ENCODE measurements around the gene FIGNL2.

DNA sequence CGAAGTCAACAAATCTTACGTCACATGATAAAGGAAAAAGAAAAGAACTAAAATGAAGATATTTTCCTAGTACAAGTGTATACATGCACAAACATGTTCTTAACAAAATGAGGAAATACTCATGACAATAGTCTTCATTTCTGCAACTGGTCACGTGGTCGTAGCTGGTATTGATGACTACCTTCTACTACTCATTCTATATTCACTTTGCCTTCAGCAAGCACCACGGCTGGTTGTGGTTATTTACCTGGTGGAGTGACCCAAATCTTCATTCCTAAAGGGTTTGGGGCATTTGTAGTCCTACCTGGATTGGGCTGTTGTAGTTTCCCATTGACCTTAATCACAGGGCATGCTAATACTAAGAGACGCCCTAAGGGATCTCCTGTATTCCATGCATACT is 51.2 kb downstream of the FIGNL2 start:
- TF ChIP-seq, protein P1, sequence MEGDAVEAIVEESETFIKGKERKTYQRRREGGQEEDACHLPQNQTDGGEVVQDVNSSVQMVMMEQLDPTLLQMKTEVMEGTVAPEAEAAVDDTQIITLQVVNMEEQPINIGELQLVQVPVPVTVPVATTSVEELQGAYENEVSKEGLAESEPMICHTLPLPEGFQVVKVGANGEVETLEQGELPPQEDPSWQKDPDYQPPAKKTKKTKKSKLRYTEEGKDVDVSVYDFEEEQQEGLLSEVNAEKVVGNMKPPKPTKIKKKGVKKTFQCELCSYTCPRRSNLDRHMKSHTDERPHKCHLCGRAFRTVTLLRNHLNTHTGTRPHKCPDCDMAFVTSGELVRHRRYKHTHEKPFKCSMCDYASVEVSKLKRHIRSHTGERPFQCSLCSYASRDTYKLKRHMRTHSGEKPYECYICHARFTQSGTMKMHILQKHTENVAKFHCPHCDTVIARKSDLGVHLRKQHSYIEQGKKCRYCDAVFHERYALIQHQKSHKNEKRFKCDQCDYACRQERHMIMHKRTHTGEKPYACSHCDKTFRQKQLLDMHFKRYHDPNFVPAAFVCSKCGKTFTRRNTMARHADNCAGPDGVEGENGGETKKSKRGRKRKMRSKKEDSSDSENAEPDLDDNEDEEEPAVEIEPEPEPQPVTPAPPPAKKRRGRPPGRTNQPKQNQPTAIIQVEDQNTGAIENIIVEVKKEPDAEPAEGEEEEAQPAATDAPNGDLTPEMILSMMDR (IDR thresholded peaks at IDR 0.05) = no peak
- TF ChIP-seq POLR2A (IDR thresholded peaks at IDR 0.05) (no peak), EP300 (IDR thresholded peaks at IDR 0.05) (no peak)

All from tibial nerve (tissue), 4 donors.